NCI-H146 treated with DMSO at 0.1 percent for 48 hours (cell line): ENCODE measurements around the gene ZMYND19.
"Not testable (repeated sequence)": the region's sequence is repeated elsewhere in the genome, so short reads cannot be mapped to it uniquely, and the experiment has no call there.

ENCODE experiments used
- DNase-seq: peaks from one replicate; lab custom pipeline; 2025; ENCODE audit not compliant: unreplicated experiment; lab: John Stamatoyannopoulos, UW

Gene ZMYND19

GRCh38 chr9:137534256-137535119, 55.8 kb downstream of the ZMYND19 start:
- peak; percentile 60 for DNase-seq

- not testable (repeated sequence) for DNase-seq
Observed at GRCh38 chr9:137532891-137533468, 57.3 kb downstream of the ZMYND19 start.
